Spleen (tissue), 11 donors: ENCODE measurements around the gene SUSD4. TPM values are rescaled to one million over a fixed set of nuclear protein-coding genes. Genes with fewer than 3 reads are reported as not detected.
A peak's percentile ranks its signal among the peaks of the same experiment; 100 is the strongest.

Source experiments
- DNase-seq: peaks from one replicate; pipeline ENCODE4 v3.0.0-alpha.2; 2020
- H3K27ac ChIP-seq, 8 donors: fragments of 200-600 bp; sonication (generic) in 7 of 8; 1 replicate in 4 of 8; 2 replicates in 4 of 8; pipeline versions ENCODE4 v1.5.0 to v1.8.0; 2016 to 2021; ENCODE audit warnings: inconsistent platforms in 4 of 8, mild to moderate bottlenecking in 4 of 8, moderate library complexity in 1 of 8
- H3K27me3 ChIP-seq, 7 donors: fragments of 200-600 bp; sonication (generic) in 6 of 7; replicated peaks in 1 of 7; 1 replicate in 4 of 7; 2 replicates in 3 of 7; pipeline versions ENCODE4 v1.5.0 to v1.8.0; 2016 to 2021; ENCODE audit warnings: inconsistent platforms in 3 of 7, mild to moderate bottlenecking in 1 of 7
- H3K36me3 ChIP-seq, 6 donors: fragments of 200-600 bp; sonication (generic) in 5 of 6; 1 replicate in 4 of 6; 2 replicates in 2 of 6; pipeline versions ENCODE4 v1.5.0 to v1.8.0; 2016 to 2021; ENCODE audit warnings: inconsistent platforms in 2 of 6
- H3K4me1 ChIP-seq, 6 donors: fragments of 200-600 bp; sonication (generic) in 5 of 6; 1 replicate in 3 of 6; 2 replicates in 3 of 6; pipeline versions ENCODE4 v1.5.0 to v1.8.0; 2016 to 2021; ENCODE audit warnings: inconsistent platforms in 3 of 6
- H3K4me3 ChIP-seq, 8 donors: fragments of 200-600 bp; sonication (generic) in 7 of 8; 1 replicate in 4 of 8; 2 replicates in 4 of 8; pipeline versions ENCODE4 v1.5.0 to v1.8.0; 2016 to 2021; ENCODE audit warnings: inconsistent platforms in 4 of 8, mild to moderate bottlenecking in 4 of 8, moderate library complexity in 2 of 8
- H3K9me3 ChIP-seq, 8 donors: fragments of 200-600 bp; sonication (generic) in 7 of 8; 1 replicate in 4 of 8; 2 replicates in 4 of 8; pipeline versions ENCODE4 v1.5.0 to v1.8.0; 2016 to 2021; ENCODE audit warnings: inconsistent platforms in 4 of 8
- POLR2A ChIP-seq, 3 donors: fragments of 450-650 bp; IDR thresholded peaks; one replicate each; pipeline ENCODE4 v1.5.1; 2017; ENCODE audit warnings: antibody characterized with exemption in 3 of 3, mild to moderate bottlenecking in 1 of 3
- POLR2AphosphoS5 ChIP-seq, 3 donors: sonication (generic); formaldehyde crosslinking; IDR thresholded peaks; one replicate each; pipeline ENCODE4 v1.5.1; 2017; ENCODE audit warnings: antibody characterized with exemption in 3 of 3
- WGBS, 5 donors: extraction: QIAGEN DNeasy Blood & Tissue Kit in 3 of 5; methylation state at CpG; one replicate each; pipeline versions ENCODE4 v1.1.5 to v1.1.7; 2013 to 2018; 5-methylcytosine and 5-hydroxymethylcytosine counted together
- intact Hi-C: fragments of 100-400 bp; cut with DNase I; formaldehyde crosslinking; loops from one replicate; pipeline ENCODE4 v1.15.0; 2023; ENCODE audit warnings: low total_unique reads
- polyA plus RNA-seq, 3 donors: library from polyadenylated mRNA; stranded (reverse); fragments of 200-250 nt; gene quantifications; one replicate each; pipeline ENCODE4 v1.2.1, GENCODE V29; 2013
- total RNA-seq, 7 donors: library from RNA; depleted of rRNA in 3 of 7; stranded (reverse); fragments of >200 nt in 3 of 7; fragmentation: NEBNext Ultra II Directional in 4 of 7; extraction: Animal tissue kit (Norgen Biotek cat#: 25700) in 4 of 7; gene quantifications; one replicate each; pipeline versions ENCODE4 v1.1.0 to v1.2.1, GENCODE V29; 2016 to 2021
- TF ChIP-seq, protein P1 (sequence below), 11 experiments: fragments of 200-600 bp in 7 of 11; fragments of 450-650 bp in 4 of 11; sonication (generic) in 4 of 11; IDR thresholded peaks in 8 of 11; conservative IDR thresholded peaks in 3 of 11; 1 replicate in 7 of 11; 2 replicates in 4 of 11; pipeline versions ENCODE4 v1.4.0 to v1.8.0; 2016 to 2021; ENCODE audit warnings: antibody characterized with exemption in 11 of 11, inconsistent platforms in 4 of 11, mild to moderate bottlenecking in 1 of 11
- donor health status: healthy with polysubstance abuse.
- donor health status: DM: no; HTN: no; CAD: no; lungs with moderate emphysema.
- donor health status: DM: no; HTN: no; CAD: no.
- donor health status: Bipolar disorder and iron deficiency.
- donor health status: healthy.
- donor health status: DM: no; HTN: no; CAD: no.
- donor health status: DM: yes; HTN: yes; CAD: no.

SUSD4 gene
- total and polyA plus RNA-seq, 10 donors = 0.35 to 2.1 (median 0.69) TPM

DNA sequence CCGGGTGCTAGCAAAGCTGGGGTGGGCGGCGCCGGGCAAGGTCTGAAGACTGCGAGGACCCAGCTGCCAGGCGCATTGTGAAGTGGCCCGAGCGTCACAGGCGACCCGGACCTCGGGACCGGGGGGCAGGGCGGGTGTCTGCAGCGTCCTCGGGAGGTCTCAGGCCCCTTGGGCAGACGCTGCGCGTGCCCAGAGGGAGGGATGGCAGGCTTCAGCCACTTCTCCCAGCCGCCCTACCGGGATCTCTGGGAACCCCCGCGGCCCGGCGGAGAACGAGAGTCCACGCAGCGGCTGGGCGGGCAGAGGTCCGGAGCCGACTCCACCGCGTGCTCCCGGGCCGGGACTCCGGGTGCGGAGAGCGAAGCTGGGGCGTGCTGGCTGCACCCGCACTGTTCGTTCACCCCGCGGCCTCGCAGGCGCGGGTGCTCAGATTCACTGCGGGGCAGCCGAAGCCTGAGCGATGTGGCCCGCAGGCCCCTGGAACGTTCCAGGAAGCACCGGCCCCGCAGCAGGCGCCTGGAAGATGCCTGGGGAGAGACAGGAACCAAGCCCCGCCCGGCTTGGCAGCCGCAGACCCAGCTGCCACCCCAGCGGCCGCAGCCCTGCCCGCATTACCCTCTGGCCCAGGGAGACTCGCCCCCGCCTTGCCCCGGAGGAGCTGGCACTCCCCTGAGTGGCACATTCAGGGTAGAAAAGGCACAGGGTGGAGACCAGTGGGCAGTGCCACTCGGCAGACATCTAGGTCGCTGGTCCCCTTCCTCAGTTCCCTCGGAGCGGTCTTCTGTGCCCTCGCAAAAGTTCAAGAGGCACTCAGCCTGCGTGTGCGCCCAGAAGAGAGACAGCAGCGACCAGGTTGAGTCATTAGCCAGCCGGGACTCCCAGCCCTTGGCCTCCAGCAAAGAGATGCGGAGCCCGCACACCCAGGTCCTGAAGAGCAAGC is 29.6 kb upstream of the SUSD4 start, which contains the start of gene CCDC185:
TSS of gene CCDC185 (plus strand) at position 141 of the 940 bp plus-strand sequence. CDS start at position 202, 61 bp downstream.
- intact Hi-C loops = no loop called here
- 24 to 47% (median 39%) methylated on average over 25 to 73 of the region's 73 CpGs for WGBS, 5 donors
- no peak within 1 kb of the TSS for H3K27ac ChIP-seq
- H3K27me3 ChIP-seq = peaks cover 0 to 62% (median 15%) of the 10 kb centered on the region in 7 donors
- no peak for DNase-seq
- H3K4me3 ChIP-seq = peak within 1 kb of the TSS in 1 of 8 donors; percentile 11
- H3K9me3 ChIP-seq = peaks cover 0 to 28% (median 0%) of the 10 kb centered on the region in 8 donors
- TF ChIP-seq POLR2A (IDR thresholded peaks at IDR 0.05) (no peak), POLR2AphosphoS5 (IDR thresholded peaks at IDR 0.05) (no peak)
- TF ChIP-seq, protein P1, sequence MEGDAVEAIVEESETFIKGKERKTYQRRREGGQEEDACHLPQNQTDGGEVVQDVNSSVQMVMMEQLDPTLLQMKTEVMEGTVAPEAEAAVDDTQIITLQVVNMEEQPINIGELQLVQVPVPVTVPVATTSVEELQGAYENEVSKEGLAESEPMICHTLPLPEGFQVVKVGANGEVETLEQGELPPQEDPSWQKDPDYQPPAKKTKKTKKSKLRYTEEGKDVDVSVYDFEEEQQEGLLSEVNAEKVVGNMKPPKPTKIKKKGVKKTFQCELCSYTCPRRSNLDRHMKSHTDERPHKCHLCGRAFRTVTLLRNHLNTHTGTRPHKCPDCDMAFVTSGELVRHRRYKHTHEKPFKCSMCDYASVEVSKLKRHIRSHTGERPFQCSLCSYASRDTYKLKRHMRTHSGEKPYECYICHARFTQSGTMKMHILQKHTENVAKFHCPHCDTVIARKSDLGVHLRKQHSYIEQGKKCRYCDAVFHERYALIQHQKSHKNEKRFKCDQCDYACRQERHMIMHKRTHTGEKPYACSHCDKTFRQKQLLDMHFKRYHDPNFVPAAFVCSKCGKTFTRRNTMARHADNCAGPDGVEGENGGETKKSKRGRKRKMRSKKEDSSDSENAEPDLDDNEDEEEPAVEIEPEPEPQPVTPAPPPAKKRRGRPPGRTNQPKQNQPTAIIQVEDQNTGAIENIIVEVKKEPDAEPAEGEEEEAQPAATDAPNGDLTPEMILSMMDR (IDR thresholded peaks at IDR 0.05 in 8 of 11, conservative IDR thresholded peaks at IDR 0.05 in 3 of 11) = no peak
- H3K36me3 ChIP-seq = no peaks in the 10 kb centered on the region
- no peaks in the 10 kb centered on the region for H3K4me1 ChIP-seq

DNA sequence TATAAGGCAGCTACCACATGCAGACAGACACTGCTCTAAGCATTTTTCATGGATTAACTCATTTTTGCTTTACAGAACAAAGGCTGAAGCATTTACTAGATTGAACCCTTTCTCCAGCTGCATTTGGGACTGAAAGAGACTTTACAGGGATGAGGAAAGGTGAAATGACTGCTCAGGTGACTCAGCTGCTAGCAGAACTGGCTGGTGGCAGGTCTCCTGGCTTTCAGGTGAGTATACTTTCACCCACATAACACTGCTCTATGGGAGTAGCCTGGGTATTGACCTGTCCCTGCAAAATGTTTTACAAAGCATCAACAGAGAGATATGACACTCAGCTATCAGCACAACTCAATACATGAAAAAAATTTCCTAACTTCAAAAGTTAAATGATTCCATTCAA is 26.6 kb upstream of the SUSD4 start:
- H3K27ac ChIP-seq = no peak overlapping the region
- H3K4me3 ChIP-seq = no peak overlapping the region
- peaks cover 0 to 74% (median 15%) of the 10 kb centered on the region in 7 donors for H3K27me3 ChIP-seq
- TF ChIP-seq POLR2AphosphoS5 (IDR thresholded peaks at IDR 0.05) (no peak), POLR2A (IDR thresholded peaks at IDR 0.05) (no peak)
- TF ChIP-seq, protein P1 (IDR thresholded peaks at IDR 0.05 in 8 of 11, conservative IDR thresholded peaks at IDR 0.05 in 3 of 11) = no peak
- H3K9me3 ChIP-seq = peaks cover 0 to 28% (median 0%) of the 10 kb centered on the region in 8 donors
- no peak for DNase-seq
- intact Hi-C loops = no loop called here
- no peaks in the 10 kb centered on the region for H3K4me1 ChIP-seq
- H3K36me3 ChIP-seq = no peaks in the 10 kb centered on the region

DNA sequence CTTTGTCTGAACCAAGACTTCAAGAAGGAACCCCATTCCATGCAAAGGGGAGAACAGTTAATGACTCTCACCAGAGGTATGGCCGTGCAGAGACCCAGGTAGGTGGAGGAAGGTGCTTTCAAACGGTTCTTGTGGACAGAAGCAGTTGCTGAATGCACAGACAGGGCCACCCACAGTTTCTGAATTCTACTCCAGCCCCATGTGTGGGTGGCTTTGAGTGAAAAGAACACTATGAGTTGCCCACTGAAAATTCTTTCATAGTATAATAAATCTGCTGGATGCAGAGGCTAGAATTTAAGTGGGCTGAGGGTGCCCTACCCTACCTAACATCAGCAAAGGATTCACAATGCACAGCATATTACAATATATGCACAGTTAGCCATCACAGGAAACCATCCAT is 22.0 kb upstream of the SUSD4 start:
- no peak for TF ChIP-seq POLR2A (IDR thresholded peaks at IDR 0.05)
- TF ChIP-seq POLR2AphosphoS5 (IDR thresholded peaks at IDR 0.05) = no peak
- TF ChIP-seq, protein P1 (IDR thresholded peaks at IDR 0.05 in 8 of 11, conservative IDR thresholded peaks at IDR 0.05 in 3 of 11) = no peak
- no peak for DNase-seq
- Histone ChIP-seq H3K9me3 (no peaks in the 10 kb centered on the region), H3K4me3 (no peak overlapping the region), H3K4me1 (no peaks in the 10 kb centered on the region), H3K36me3 (no peaks in the 10 kb centered on the region), H3K27me3 (peaks cover 0 to 42% (median 0%) of the 10 kb centered on the region in 7 donors), H3K27ac (no peak overlapping the region)
- 52 to 76% (median 72%) methylated on average over 2 of the region's 2 CpGs for WGBS, 5 donors
- intact Hi-C loops = no loop called here

DNA sequence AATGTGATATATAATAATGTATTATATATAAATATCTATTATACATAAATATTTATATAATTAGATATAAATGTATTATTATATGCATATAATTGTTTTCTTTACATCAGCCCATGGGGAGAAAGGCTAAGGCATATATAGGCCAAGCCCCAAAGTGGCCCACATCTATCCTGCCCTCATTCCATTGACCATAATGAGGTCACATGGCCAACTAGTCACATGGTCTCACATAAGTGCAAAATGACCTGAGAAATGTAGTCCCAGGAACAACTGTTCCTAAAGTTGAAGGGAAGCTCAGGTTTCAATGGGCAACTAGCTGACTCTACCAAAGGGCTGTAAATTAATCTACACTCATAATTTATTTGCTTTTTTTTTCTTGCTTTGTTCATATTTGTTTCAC is 14.8 kb upstream of the SUSD4 start:
- Histone ChIP-seq H3K36me3 (no peaks in the 10 kb centered on the region), H3K9me3 (peaks cover 0 to 15% (median 10%) of the 10 kb centered on the region in 8 donors), H3K4me3 (no peak overlapping the region), H3K27me3 (peaks cover 0 to 19% (median 0%) of the 10 kb centered on the region in 7 donors), H3K27ac (no peak overlapping the region), H3K4me1 (no peaks in the 10 kb centered on the region)
- no peak for DNase-seq
- intact Hi-C loops = no loop called here
- TF ChIP-seq POLR2A (IDR thresholded peaks at IDR 0.05) = no peak
- TF ChIP-seq, protein P1 (IDR thresholded peaks at IDR 0.05 in 8 of 11, conservative IDR thresholded peaks at IDR 0.05 in 3 of 11) = no peak
- no peak for TF ChIP-seq POLR2AphosphoS5 (IDR thresholded peaks at IDR 0.05)
